ENCODE data around the gene DPP6.

DPP6 gene

GRCh38 chr7:154794147-154794780 lies 742.1 kb downstream of the DPP6 start:
- no peak overlapping the region for H3K4me3 ChIP-seq (ENCODE audit: low read depth, low read length)
- no peak for DNase-seq (ENCODE audit: low read depth)
- peak; percentile 86 for TF ChIP-seq CTCF (IDR thresholded peaks at IDR 0.05; ENCODE audit: control insufficient read depth, extremely low read depth, insufficient read depth)

GRCh38 chr7:154795014-154795413 lies 742.8 kb downstream of the DPP6 start:
- 0 out of 2 replicates have a peak, but pooled peaks have one; percentile 12 for TF ChIP-seq CTCF (IDR thresholded peaks at IDR 0.05; ENCODE audit: control insufficient read depth, extremely low read depth, insufficient read depth)
- no peak for DNase-seq (ENCODE audit: low read depth)
- H3K4me3 ChIP-seq (ENCODE audit: low read depth, low read length): no peak overlapping the region

GRCh38 chr7:154795437-154795836 lies 743.2 kb downstream of the DPP6 start:
- no peak for DNase-seq (ENCODE audit: low read depth)
- no peak overlapping the region for H3K4me3 ChIP-seq (ENCODE audit: low read depth, low read length)

GRCh38 chr7:154804449-154804848 lies 752.3 kb downstream of the DPP6 start:
- DNase-seq (ENCODE audit: low read depth): no peak
- no peak overlapping the region for H3K4me3 ChIP-seq (ENCODE audit: low read depth, low read length)
- no peak for TF ChIP-seq CTCF (IDR thresholded peaks at IDR 0.05; ENCODE audit: control insufficient read depth, extremely low read depth, insufficient read depth)

More at GRCh38 chr7:154795437-154795836, 743.2 kb downstream of the DPP6 start:
- TF ChIP-seq CTCF (IDR thresholded peaks at IDR 0.05; ENCODE audit: control insufficient read depth, extremely low read depth, insufficient read depth): no peak

- no peak for TF ChIP-seq CTCF (IDR thresholded peaks at IDR 0.05; ENCODE audit: control insufficient read depth, extremely low read depth, insufficient read depth)
- no peak for DNase-seq (ENCODE audit: low read depth)
These were observed 759.8 kb downstream of the DPP6 start for GRCh38 chr7:154812027-154812426.

GRCh38 chr7:154817224-154817896 lies 765.2 kb downstream of the DPP6 start:
- no peak overlapping the region for H3K4me3 ChIP-seq (ENCODE audit: low read depth, low read length)
- DNase-seq (ENCODE audit: low read depth): no peak
- TF ChIP-seq CTCF (IDR thresholded peaks at IDR 0.05; ENCODE audit: control insufficient read depth, extremely low read depth, insufficient read depth): no peak

More at GRCh38 chr7:154812027-154812426, 759.8 kb downstream of the DPP6 start:
- H3K4me3 ChIP-seq (ENCODE audit: low read depth, low read length): no peak overlapping the region

All from LNCaP clone FGC (cell line).